ENCODE measurements around the gene SBF2.

The SBF2 gene

DNA sequence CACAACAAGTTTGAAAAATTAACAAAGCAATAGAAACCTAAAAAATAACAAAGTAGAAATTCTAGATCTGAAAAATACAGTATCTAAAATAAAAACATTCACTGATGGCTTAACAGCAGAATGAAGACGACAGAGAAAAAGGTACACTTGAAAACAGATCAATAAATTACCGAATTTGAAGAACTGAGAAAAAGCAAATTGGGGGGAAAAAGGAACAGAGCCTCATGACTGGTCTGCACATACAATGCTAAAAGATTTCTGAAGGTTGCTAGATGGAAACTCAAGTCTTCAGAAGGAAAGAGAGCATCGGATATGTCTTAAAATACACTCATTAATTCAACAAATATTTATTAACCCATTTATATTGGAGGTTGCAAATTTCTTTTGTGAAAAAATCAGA is 71.6 kb downstream of the SBF2 start:
- Histone ChIP-seq H3K27ac (replicated peaks) (no peak overlapping the region), H3K27me3 (ENCODE audit: insufficient read depth, poor library complexity, severe bottlenecking) (no peaks in the 10 kb centered on the region), H3K4me3 (replicated peaks; ENCODE audit: insufficient read depth, low read length) (no peak overlapping the region)
- TF ChIP-seq REST (IDR thresholded peaks at IDR 0.05; ENCODE audit: insufficient replicate concordance, low read depth) (no peak), GABPA (IDR thresholded peaks at IDR 0.05; ENCODE audit: low read depth) (no peak), SPI1 (IDR thresholded peaks at IDR 0.05; ENCODE audit: borderline replicate concordance, low read depth) (no peak), POLR2AphosphoS5 (IDR thresholded peaks at IDR 0.05; ENCODE audit: low read depth) (no peak), CTCF (IDR thresholded peaks at IDR 0.05; ENCODE audit: insufficient read depth, low read length) (no peak)
- DNase-seq (ENCODE audit: low read depth in 1 of 2, low spot score in 1 of 2), result no peak

DNA sequence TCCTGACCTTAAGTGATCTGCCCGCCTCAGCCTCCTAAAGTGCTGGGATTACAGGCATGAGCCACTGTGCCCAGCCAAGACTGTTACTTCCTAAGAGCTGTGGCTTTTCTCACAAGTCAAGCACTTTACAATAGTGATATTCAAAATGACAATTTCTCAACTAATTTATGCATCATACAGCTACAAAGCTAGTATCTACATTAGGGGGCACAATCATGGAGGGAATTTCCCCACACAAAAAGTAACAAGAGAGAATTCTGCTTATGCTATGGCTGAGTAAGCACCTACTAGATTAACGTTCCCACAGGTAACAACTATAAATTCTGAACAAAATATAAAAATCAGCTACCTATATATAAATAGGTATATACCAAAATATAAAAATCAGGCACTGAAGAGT is 72.7 kb downstream of the SBF2 start:
- TF ChIP-seq CTCF (IDR thresholded peaks at IDR 0.05; ENCODE audit: insufficient read depth, low read length), result no peak
- no peak for TF ChIP-seq GABPA (IDR thresholded peaks at IDR 0.05; ENCODE audit: low read depth)
- TF ChIP-seq POLR2AphosphoS5 (IDR thresholded peaks at IDR 0.05; ENCODE audit: low read depth), result no peak
- no peak for TF ChIP-seq SPI1 (IDR thresholded peaks at IDR 0.05; ENCODE audit: borderline replicate concordance, low read depth)
- no peak for TF ChIP-seq REST (IDR thresholded peaks at IDR 0.05; ENCODE audit: insufficient replicate concordance, low read depth)
- Histone ChIP-seq H3K4me3 (replicated peaks; ENCODE audit: insufficient read depth, low read length) (no peak overlapping the region), H3K27ac (replicated peaks) (no peak overlapping the region), H3K27me3 (ENCODE audit: insufficient read depth, poor library complexity, severe bottlenecking) (no peaks in the 10 kb centered on the region)
- DNase-seq (ENCODE audit: low read depth in 1 of 2, low spot score in 1 of 2), result no peak

DNA sequence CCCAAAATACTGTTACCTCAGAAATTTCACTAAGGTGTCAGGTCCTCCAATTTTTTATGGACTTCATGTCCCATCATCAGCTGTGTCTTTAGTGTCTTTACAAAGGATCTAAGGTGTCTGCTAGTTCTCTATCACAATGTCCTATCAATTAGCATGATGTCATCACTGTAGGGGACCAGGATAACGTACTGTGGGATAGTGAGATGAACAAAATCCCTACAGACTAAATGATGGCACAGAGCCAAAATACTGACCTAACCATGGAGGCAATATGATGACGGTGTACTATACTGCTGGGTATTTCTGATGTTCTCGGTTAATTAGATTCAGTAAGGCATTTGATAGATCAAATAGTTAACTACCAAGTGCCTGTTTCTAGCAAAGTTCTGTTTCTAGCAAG is 82.5 kb downstream of the SBF2 start:
- no peaks in the 10 kb centered on the region for H3K27me3 ChIP-seq (ENCODE audit: insufficient read depth, poor library complexity, severe bottlenecking)
- TF ChIP-seq REST (IDR thresholded peaks at IDR 0.05; ENCODE audit: insufficient replicate concordance, low read depth), result no peak
- no peak for TF ChIP-seq GABPA (IDR thresholded peaks at IDR 0.05; ENCODE audit: low read depth)
- TF ChIP-seq SPI1 (IDR thresholded peaks at IDR 0.05; ENCODE audit: borderline replicate concordance, low read depth), result no peak
- no peak for TF ChIP-seq POLR2AphosphoS5 (IDR thresholded peaks at IDR 0.05; ENCODE audit: low read depth)
- no peak for TF ChIP-seq CTCF (IDR thresholded peaks at IDR 0.05; ENCODE audit: insufficient read depth, low read length)
- H3K27ac ChIP-seq (replicated peaks), result no peak overlapping the region
- no peak overlapping the region for H3K4me3 ChIP-seq (replicated peaks; ENCODE audit: insufficient read depth, low read length)
- DNase-seq (ENCODE audit: low read depth in 1 of 2, low spot score in 1 of 2), result no peak
